HG03108 (cell line): ENCODE data around the gene SASH1.

Experiments
- ATAC-seq: cut with Tn5 transposase; IDR thresholded peaks from one replicate; pipeline ENCODE4 v1.9.1; 2021; ENCODE audit warnings: moderate library complexity; ENCODE audit not compliant: unreplicated experiment

The SASH1 gene

DNA sequence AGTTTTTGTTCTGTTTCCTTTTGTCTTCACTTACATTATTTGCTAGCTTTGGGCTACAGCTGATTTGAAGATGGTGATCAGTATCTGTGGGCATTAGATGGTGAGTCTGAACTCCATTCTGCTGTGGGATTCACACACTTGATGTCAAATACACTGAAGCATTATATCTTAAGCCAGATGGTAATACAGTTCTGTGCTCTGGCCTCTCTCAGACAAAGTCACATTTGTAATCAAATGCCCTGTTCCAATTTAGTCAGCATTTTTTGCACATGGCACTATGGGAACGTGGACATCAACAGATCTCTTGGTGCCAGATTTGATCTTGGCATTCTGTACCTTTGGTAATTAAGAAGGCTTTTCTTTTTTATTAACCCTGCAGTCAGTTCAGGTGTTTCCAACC is 56.0 kb downstream of the SASH1 start:
- no peak for ATAC-seq

DNA sequence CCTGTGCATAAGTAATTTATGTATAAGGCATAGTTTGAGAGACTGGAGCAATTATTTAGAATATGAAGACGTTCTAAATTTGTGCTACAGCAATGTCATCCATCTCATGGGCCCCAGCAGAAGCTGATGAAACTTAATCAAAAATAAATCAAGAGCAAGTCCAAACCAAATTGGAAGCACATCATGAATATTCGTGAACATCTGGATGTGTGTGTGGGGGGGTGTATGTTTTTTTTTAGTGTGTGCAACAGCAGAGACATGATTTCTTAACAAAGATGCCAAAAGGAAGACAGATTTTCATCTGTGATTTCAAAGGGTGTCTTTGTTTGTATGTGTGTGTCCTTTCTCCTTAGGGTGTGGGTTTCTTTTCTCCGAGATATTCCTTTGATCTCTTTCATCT is 58.9 kb downstream of the SASH1 start:
- no peak for ATAC-seq

DNA sequence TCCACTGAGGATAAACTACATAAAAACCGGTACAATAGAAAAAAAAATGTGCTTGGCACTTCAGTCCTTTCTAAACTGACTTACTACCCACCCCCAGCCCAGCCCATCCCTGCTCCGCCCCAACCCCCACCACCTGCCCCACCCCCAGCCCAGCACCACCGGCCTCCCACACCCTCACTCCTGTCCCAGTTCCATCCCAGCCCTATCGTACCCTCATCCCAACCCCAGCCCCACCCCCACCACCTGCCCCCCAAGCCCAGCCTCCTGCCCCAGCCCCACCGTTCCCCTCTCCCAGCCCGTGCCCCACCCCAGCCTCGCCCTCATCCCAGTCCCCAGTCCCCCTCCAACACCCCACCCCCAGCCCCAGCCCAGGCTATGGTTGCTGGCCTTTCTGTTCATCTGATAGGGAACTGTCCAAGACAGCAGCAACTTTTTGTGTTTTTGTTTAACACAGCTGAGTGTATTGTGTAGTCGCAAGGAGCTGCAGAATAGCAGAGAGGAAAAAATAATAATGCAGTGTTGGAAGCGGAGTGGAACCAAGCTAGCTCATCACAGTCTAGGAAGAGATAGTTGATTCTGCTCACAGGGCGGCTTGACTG is 61.9 kb downstream of the SASH1 start:
- ATAC-seq = no peak

DNA sequence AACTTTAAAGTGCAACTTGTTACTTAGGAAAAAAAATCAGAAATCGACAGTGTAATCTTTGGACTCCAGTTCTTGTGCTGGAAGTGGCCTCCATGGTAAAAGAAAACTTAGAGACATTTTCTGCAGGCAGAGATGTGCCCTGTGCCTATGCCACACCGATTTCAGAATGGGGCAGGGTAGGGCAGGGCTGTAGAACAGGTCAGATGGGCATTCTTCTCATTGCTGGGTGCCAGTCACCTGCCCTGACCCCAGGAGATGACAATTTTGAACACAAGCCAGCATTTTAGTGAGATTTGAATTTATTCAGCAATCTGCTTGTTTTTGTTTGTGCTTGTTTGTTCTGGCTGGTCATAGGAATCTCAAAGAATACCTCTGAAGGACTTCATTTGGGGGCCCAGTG is 63.3 kb downstream of the SASH1 start:
- ATAC-seq = no peak

DNA sequence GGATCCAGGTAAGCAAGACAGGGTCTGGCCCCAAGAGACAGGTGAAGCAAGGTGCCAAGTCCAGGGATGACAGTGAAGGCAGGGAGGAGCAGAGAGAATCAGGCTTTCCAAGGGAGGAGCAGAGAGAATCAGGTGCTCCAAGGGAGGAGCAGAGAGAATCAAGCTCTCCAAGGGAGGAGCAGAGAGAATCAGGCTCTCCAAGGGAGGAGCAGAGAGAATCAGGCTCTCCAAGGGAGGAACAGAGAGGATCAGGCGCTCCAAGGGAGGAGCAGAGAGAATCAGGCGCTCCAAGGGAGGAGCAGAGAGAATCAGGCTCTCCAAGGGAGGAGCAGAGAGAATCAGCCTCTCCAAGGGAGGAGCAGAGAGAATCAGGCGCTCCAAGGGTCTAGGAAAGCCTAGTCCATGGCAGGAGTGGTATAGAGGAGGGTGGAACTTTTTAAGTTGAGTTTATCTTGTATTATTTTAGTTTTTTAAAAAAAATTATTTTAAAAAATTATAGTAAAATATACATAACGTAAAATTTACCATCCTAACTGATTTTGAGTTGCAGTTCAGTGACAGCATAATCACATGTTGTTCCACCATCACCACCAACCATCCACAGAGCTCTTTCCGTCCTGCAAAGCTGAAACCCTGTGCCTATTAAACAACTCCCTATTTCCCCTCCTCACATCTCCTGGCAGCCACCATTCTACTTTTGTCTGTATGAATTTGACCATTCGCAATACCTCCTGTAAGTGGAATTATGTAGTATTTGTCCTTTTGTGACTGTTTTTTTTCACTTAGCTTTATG is 64.1 kb downstream of the SASH1 start:
- ATAC-seq = no peak

DNA sequence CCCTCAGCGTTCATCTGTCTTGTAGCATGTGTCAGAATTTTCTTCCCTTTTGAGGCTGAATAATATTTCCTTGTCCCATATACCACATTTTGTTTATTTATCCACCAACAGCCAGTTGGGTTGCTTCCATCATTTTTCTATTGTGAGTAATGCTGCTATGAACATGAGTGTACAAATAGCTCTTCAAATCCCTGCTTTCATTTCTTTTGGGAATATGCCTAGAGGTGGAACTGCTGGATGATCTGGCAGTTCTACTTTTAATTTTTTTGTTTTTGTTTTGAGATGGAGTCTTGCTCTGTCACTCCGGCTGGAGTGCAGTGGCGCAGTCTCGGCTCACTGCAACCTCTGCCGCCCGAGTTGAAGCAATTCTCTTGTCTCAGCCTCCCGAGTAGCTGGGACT is 64.7 kb downstream of the SASH1 start:
- ATAC-seq = no peak

DNA sequence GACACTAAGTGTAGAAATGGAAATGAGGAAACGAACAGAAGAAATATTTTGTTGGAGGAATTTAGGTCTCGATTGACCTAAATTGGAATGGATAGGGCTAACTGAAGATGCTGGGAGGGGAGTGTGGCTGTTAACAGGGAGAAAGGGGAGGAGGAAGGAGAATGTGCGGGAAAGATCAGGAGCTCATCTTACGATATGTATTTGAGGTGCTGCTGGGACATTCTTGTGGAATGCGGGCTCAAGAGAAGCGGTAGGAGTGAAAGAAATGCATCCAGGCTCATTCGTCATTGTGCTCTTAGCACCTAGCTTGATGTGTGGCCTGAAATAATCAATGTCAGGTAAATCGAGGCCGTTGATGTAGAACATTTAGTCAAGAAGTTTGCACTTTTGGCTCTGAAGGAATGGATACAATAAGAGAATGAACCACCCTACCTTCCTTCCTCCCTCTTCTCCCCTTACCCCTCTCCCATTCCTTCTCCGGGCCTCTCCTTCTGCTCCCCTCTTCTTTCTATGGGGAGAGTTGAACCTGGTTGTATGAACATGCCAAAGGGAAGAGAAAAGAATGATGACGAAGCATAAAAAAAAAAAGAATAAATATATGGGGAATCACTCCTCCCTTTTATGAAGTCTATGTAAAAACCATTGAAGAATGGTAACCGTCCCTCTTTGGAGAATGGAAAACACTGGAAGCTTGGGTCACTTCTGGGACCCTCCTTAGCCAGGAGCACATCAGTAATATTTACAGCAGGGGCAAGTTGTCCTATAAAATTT is 70.9 kb downstream of the SASH1 start:
- no peak for ATAC-seq

DNA sequence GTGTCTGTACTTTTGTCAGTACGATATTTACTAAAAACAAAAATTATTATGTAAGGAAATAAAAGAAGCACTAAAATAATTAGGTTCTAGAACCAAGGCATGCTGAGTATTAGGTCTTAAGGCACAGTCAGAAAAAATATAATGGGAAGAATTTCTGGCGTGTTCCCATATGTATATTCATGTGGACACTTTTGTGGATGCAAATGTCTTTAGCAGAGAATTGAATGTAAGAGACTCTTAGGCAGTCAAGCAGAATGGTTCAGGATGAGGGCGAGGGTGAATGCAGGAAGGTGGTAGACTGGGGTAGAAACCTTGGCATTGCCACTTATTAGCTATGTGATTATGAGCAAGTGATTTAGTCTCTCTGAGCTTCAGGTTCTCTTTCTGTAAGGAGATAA is 71.5 kb downstream of the SASH1 start:
- no peak for ATAC-seq

DNA sequence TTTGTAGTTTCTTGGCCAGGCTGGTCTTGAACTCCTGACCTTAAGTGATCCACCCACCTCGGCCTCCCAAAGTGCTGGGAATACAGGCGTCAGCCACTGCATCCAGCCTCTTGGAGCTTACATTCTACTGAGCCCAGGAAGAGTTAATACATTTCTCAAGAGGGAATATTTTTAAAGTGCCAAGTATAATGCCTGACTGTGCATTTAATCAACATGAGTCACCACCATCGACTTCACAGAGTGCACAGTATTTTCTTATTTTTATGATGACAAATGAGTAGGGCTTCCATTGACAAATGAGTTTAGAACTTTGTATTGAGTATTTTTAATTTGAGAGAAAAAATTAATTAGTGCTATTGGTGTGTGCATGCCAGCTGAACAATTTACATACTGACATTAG is 72.2 kb downstream of the SASH1 start:
- no peak for ATAC-seq

DNA sequence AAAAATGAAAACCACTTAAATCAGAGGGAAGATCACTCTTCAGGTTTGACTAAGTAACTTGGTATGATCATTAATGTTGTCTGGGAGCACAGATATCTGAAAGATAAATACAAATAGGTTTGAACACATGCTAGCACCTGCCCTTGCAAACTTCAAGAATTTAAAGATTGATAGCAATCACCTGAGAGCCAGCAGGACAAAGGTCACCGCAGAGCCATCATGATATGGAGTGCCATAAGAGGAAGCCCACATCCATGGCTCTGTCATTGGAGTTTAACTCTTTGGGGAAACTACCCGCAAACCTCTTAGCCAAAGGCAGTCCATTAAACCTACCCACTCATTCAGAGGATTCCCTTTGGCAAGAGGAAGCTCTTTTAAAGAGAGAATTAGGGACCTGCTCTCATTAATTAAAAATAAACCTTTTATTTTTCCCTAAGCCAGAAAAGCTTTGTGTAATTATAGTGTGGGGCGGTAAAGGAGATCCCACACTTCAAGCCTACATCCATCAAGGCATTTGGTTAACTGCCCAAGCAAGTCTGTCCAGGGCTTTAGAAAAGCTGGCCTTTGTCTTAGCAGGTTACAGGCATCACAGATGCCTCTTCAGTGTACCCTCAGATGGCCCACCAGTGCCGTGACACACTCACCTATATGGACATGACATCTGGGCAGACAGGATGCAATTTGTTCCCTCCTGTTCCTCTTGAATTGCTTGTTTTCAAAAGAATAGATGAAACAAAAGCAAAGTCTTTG is 73.0 kb downstream of the SASH1 start:
- no peak for ATAC-seq

DNA sequence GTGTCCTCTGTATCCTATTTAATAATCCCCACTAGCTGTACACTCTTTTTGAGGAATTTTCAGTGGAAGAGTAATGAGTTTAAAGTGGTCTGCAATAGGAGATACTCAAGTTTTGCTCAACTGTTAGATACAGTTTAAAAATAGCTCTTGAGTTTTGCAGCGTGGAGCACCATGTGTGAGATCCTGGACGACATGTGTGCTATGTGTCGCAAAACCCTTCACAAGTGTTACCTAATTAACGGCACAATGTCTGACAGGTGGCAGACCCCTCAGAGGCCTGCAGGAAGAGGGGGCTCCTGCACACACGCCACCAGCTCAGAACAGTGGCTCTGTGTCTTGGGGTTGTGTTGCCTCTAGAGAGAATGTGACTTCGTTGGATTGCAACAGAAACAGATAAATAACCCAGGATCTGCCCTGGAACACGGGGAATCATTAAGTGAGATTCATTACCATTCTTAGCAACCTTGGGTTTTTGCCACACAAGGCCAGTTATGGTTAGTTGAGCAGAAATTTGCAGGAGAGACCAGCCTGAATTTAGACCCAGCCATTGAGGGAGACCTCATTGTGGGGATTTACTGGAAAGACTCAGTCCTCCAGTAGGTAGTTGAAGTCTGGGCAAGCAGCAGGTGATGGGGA is 73.8 kb downstream of the SASH1 start:
- no peak for ATAC-seq

DNA sequence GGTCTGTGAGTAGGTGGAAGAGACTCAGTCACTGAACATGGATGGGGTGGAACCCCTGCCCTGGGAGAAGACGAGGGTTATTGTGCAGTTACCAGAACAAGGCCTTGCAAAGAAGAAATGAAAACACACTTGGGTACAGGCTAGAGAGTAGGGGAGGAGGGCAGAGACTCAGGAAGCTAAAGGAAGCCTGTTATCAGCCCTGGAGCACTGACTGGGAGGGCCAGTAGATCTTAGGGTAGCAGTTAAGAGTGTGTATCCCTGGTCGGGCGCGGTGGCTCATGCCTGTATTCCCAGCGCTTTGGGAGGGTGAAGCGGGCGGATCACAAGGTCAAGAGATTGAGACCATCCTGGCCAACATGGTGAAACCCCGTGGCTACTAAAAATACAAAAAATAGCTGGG is 74.4 kb downstream of the SASH1 start:
- no peak for ATAC-seq

DNA sequence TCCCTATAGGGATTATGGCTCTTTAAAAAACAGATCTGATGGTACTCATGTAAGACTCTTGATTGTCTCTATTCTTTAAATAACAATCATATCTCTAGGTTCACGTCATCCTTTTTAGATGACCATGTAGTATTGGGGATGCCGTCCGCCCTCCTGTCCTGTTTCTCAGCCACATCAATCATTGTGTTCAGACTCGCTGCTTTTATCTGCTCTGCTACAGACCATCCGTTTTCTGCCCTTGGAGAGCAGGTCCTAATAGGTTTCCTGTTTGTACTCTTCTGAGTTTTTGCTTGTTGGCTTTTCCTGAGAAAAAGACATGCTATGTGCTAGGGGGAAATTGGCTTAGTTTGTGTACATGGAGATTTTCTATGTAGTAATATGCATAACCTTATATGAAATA is 76.8 kb downstream of the SASH1 start:
- no peak for ATAC-seq

DNA sequence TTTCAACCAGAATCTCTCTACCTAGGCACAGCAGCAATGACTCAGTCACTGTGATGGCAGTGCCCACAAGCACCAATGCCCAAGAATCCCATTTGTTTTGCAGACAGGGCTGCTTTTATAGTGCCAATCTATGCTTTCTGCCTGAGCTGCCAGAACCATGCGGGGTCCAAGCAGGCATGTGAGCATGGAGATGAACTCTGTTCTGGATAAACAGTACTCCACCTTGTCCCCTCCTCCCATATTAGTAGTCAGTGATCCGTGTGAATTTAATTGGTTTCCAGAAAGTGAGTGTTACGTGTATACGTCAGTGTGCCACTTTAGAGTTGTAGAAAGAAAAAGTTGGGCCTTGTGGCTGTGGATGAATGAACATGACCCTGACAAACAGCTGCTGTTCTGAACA is 79.4 kb downstream of the SASH1 start:
- ATAC-seq = no peak

DNA sequence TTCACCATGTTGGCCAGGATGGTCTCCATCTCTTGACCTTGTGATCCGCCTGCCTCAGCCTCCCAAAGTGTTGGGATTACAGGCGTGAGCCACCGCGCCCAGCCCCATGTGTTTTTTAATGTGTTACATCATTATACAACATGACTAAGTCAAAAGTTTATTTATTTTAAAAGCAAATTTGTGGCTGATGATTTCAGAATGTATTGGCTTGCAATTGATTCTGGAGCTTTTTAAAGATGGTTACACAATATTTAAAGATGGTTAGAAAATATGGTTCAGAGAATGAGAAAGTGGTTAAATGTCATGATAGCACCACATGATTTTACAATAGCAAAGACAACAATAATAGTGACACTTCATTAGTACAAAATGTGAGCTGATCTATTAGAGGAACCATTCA is 80.5 kb downstream of the SASH1 start:
- no peak for ATAC-seq

DNA sequence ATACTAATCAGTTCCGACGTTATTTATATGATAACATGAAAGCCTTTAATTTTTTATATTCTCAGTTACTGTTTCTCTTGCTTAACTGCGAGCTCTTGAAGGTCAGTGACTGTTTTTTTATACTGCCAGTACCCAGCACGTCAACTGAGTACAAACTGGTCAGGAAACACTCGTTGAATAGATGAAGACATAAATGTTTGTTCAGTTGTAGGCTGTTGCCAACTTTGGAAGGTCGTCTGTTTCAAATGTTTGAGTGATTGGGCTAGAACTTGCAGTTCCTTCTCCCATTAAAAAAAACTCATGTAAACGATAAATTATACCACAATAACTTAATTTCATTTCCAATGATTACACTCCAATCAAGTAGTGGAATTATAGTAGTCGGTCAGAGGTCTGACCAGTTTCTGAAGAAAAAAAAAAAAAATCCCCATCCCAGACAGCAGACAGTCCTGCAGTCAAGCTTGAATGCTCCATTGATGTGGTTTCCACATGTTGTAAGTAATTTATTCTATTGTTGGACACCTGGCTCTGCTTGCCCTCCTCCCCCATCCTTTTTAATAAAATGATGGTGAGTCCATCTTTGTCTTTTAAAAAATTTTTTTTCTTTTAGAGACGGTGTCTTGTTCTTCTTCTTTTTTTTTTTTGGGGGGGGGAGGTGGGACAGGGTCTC is 81.1 kb downstream of the SASH1 start:
- ATAC-seq = no peak

DNA sequence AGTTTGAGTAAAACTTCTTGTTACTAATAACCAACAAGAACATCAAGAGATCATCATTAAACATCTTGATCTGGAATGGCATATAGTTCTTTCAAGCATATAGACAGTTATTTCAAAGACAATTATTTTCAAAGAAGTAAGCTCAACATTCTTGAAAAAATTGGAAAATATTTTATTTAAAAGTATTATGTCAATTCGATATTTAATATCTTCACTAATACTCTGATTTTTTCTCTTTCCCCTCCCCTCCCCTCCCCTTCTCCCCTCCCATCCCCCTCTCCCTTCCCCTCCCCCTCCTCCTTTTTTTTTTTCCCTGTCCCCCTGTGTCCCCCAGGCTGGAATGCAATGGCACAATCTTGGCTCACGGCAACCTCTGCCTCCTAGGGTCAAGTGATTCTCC is 82.8 kb downstream of the SASH1 start:
- no peak for ATAC-seq

DNA sequence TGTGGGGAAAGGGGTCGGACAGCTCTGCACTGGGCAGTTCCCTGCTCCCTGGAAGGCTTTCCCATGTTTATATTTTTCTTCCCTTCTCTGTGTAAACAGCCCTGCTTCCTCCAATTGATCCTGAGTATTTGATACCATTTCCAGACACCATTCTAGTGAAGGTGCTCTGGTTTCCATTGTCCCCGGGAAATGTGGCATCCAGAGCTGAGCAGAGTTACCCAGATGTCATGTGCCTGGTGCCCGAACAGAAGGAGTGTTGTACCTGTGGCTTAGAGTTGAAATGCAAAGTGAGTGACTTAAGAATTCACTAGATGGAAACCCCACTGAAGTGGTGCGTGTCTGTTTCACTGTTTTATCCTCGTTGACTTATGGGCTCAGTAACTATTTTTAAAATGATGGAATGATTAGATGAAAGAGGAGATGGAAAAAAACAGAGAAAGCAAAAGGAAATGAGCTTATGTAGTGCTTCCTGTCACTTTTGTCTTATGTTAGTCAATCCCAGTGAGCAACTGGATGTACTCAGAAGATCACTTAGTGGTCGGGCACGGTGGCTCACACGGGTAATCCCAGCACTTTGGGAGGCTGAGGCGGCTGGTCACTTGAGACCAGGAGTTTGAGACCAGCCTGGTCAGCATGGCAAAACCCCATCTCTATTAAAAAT is 83.8 kb downstream of the SASH1 start:
- ATAC-seq = no peak

DNA sequence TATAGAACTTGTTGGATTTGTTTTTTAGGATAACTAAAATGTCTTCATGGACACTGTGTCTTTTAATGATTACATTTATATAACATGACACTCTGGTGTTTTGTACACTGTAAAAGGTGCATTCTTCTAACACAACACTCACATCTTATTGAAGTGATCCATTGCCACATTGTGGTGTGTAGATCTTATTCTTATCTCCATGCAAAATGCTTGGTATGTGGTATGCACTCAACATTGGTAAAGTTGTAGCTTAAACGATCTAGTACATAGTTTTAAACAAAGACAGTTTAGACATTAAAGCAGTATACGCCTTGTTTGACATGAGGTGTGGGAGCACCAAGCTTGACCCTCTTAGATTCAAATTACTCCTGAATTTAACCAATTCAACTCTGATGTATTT is 84.7 kb downstream of the SASH1 start:
- no peak for ATAC-seq

DNA sequence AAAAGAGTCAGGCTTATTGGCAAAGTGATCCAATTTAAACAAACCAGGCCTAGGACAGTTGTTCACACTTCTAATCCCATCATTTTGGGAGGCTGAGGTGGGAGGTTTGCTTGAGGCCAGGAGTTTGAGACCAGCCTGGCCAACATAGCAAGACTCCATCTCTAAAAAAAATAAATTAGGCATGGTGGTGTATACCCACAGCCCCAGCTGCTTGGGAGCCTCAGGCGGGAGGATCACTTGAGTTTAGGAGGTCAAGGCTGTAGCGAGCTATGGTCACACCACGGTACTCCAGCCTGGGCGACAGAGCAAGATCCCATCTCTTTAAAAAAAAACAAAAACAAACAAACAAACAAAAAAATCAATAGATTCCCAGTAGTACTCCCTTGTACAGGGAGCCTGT is 86.8 kb downstream of the SASH1 start:
- ATAC-seq = no peak
